Endothelial cell of hepatic sinusoid (primary cell): Measurements from ENCODE around the gene ZNF787.
"Not testable (repeated sequence)": the region's sequence is repeated elsewhere in the genome, so short reads cannot be mapped to it uniquely, and the experiment has no call there.

Experiments used
- in situ Hi-C: cut with HindIII; loops from 2 replicates; pipeline ENCODE4 v1.10.0; 2017; ENCODE audit warnings: low sequenced_read_pairs

The ZNF787 gene

GRCh38 chr19:56121180-56122167, at the start of gene ZNF787:
TSS of gene ZNF787 (minus strand) at chr19:56121295. CDS start at chr19:56103217, 18,078 bp downstream.
- in situ Hi-C loops, result no loop called here

- in situ Hi-C loops, result loop anchor here (5.0 kb wide), 1 partner anchor 103 kb away; no protein-coding TSS in a partner anchor
These were observed 49.2 kb upstream of the ZNF787 start for GRCh38 chr19:56170261-56170660.

- in situ Hi-C loops, result no loop called here
These were observed 46.0 kb upstream of the ZNF787 start for GRCh38 chr19:56167064-56167578.

- in situ Hi-C loops, result no loop called here
These were observed 42.0 kb upstream of the ZNF787 start for GRCh38 chr19:56163097-56163496.

GRCh38 chr19:56162258-56162657, 41.2 kb upstream of the ZNF787 start:
- in situ Hi-C loops, result no loop called here

- in situ Hi-C loops, result no loop called here
These were observed 40.4 kb upstream of the ZNF787 start for GRCh38 chr19:56161534-56161933.

GRCh38 chr19:56159622-56160271, 38.7 kb upstream of the ZNF787 start:
- in situ Hi-C loops, result loop anchor here (5.0 kb wide), 1 partner anchor 62 kb away; no protein-coding TSS in a partner anchor

- in situ Hi-C loops, result loop anchor here (5.0 kb wide), 1 partner anchor 62 kb away; no protein-coding TSS in a partner anchor
These were observed 38.0 kb upstream of the ZNF787 start for GRCh38 chr19:56159009-56159559.

GRCh38 chr19:56158170-56158757, 37.2 kb upstream of the ZNF787 start:
- in situ Hi-C loops, result loop anchor here (5.0 kb wide), 1 partner anchor 61 kb away; no protein-coding TSS in a partner anchor

GRCh38 chr19:56156768-56157167, 35.7 kb upstream of the ZNF787 start:
- in situ Hi-C loops, result loop anchor here (5.0 kb wide), 1 partner anchor 59 kb away; no protein-coding TSS in a partner anchor

- in situ Hi-C loops, result loop anchor here (5.0 kb wide), 1 partner anchor 58 kb away; no protein-coding TSS in a partner anchor
These were observed 34.1 kb upstream of the ZNF787 start for GRCh38 chr19:56155124-56155687.

GRCh38 chr19:56153507-56153906, 32.4 kb upstream of the ZNF787 start:
- in situ Hi-C loops, result no loop called here

- in situ Hi-C loops, result no loop called here
These were observed 31.5 kb upstream of the ZNF787 start for GRCh38 chr19:56152644-56153043.

GRCh38 chr19:56150358-56150757, 29.3 kb upstream of the ZNF787 start:
- in situ Hi-C loops, result no loop called here

GRCh38 chr19:56149656-56150038, 28.6 kb upstream of the ZNF787 start:
- in situ Hi-C loops, result no loop called here

GRCh38 chr19:56148955-56149655, 28.0 kb upstream of the ZNF787 start:
- in situ Hi-C loops, result not testable (repeated sequence)

GRCh38 chr19:56148096-56148495, 27.0 kb upstream of the ZNF787 start:
- in situ Hi-C loops, result no loop called here

GRCh38 chr19:56147307-56147706, 26.2 kb upstream of the ZNF787 start:
- in situ Hi-C loops, result no loop called here

GRCh38 chr19:56146904-56147303, 25.8 kb upstream of the ZNF787 start:
- in situ Hi-C loops, result no loop called here

GRCh38 chr19:56145698-56146097, 24.6 kb upstream of the ZNF787 start:
- in situ Hi-C loops, result no loop called here
